H1 (cell line): ENCODE data around the gene KCND3. TPM values are rescaled to one million over a fixed set of nuclear protein-coding genes. Genes with fewer than 3 reads are reported as not detected.

Experiments used
- CTCF ChIA-PET: fragments of 300-600 bp; sonication (Branson Sonifier 250); formaldehyde crosslinking; loops from one replicate; lab custom pipeline; 2021; ENCODE audit not compliant: partially characterized antibody; lab: Charles Lee
- POLR2A ChIA-PET: fragments of 300-600 bp; sonication (Branson Sonifier 250); formaldehyde crosslinking; loops from one replicate; lab custom pipeline; 2021; ENCODE audit warnings: inconsistent platforms; ENCODE audit not compliant: partially characterized antibody; lab: Charles Lee
- DNase-seq, 2 experiments: peaks; one replicate each; pipeline versions ENCODE4 v3.0.0 to v3.0.0-alpha.2; 2010 to 2022; ENCODE audit warnings: low spot score in 2 of 2, low read depth in 1 of 2, mixed read lengths in 1 of 2
- FAIRE-seq: peaks from 2 replicates; lab custom pipeline; 2011; peaks lifted over from hg19 to GRCh38; lab: Jason Lieb, UNC
- H2AFZ ChIP-seq: 2 replicates; pipeline ENCODE4 v1.8.1; 2012; ENCODE audit warnings: low read length, inconsistent platforms
- H2AK5ac ChIP-seq: 2 replicates; pipeline ENCODE4 v1.6.1; 2013; ENCODE audit warnings: low read depth, low read length
- H2BK120ac ChIP-seq: replicated peaks from 2 replicates; pipeline ENCODE3; 2013; ENCODE audit warnings: low read depth, low read length, inconsistent platforms
- H2BK12ac ChIP-seq: 2 replicates; pipeline ENCODE4 v1.6.1; 2013; ENCODE audit warnings: low read depth, low read length
- H2BK15ac ChIP-seq: 2 replicates; pipeline ENCODE4 v1.6.1; 2013; ENCODE audit warnings: low read length
- H2BK20ac ChIP-seq: 2 replicates; pipeline ENCODE4 v1.6.1; 2013; ENCODE audit warnings: low read length
- H2BK5ac ChIP-seq: 2 replicates; pipeline ENCODE4 v1.6.1; 2013; ENCODE audit warnings: low read depth, low read length
- H3K14ac ChIP-seq: 2 replicates; pipeline ENCODE4 v1.6.1; 2013; ENCODE audit warnings: inconsistent platforms; ENCODE audit not compliant: insufficient read length
- H3K18ac ChIP-seq: 2 replicates; pipeline ENCODE4 v1.6.1; 2013; ENCODE audit warnings: low read length; ENCODE audit errors: extremely low read depth
- H3K23ac ChIP-seq: 2 replicates; pipeline ENCODE4 v1.6.1; 2013; ENCODE audit warnings: inconsistent platforms; ENCODE audit not compliant: insufficient read length
- H3K23me2 ChIP-seq: 2 replicates; pipeline ENCODE4 v1.6.1; 2013; ENCODE audit warnings: low read depth, low read length
- H3K27ac ChIP-seq: 2 replicates; pipeline ENCODE4 v1.6.1; 2011; ENCODE audit warnings: low read depth, low read length, inconsistent platforms
- H3K27me3 ChIP-seq, 4 experiments: replicated peaks in 1 of 4; 1 replicate in 1 of 4; 2 replicates in 3 of 4; pipeline versions ENCODE4 v1.6.1 to v1.8.1; 2011 to 2013; ENCODE audit warnings: low read length in 3 of 4, mild to moderate bottlenecking in 3 of 4, inconsistent platforms in 2 of 4, mixed read lengths in 2 of 4, moderate library complexity in 1 of 4; ENCODE audit not compliant: control insufficient read depth in 3 of 4, insufficient read depth in 3 of 4; ENCODE audit errors: extremely low read depth in 1 of 4
- H3K36me3 ChIP-seq, 4 experiments: 2 replicates each; pipeline versions ENCODE4 v1.6.1 to v1.8.1; 2011 to 2013; ENCODE audit warnings: mild to moderate bottlenecking in 4 of 4, low read length in 3 of 4, moderate library complexity in 2 of 4, control low read depth in 1 of 4, inconsistent platforms in 1 of 4; ENCODE audit not compliant: insufficient read depth in 4 of 4, control insufficient read depth in 2 of 4
- H3K4ac ChIP-seq: replicated peaks from 2 replicates; pipeline ENCODE3; 2013; ENCODE audit warnings: low read length, low read depth, mixed read lengths, inconsistent platforms; ENCODE audit not compliant: insufficient read length
- H3K4me1 ChIP-seq, 4 experiments: replicated peaks in 1 of 4; 1 replicate in 1 of 4; 2 replicates in 3 of 4; pipeline versions ENCODE4 v1.6.1 to v1.8.1; 2011 to 2013; ENCODE audit warnings: low read length in 3 of 4, inconsistent platforms in 2 of 4, mixed read lengths in 1 of 4; ENCODE audit not compliant: insufficient read depth in 4 of 4, control insufficient read depth in 3 of 4
- H3K4me2 ChIP-seq, 2 experiments: 2 replicates each; pipeline versions ENCODE4 v1.6.1 to v1.8.1; 2011 to 2013; ENCODE audit warnings: low read depth in 2 of 2, low read length in 2 of 2, control low read depth in 1 of 2, inconsistent platforms in 1 of 2, mild to moderate bottlenecking in 1 of 2; ENCODE audit not compliant: insufficient read depth in 1 of 2
- H3K4me3 ChIP-seq, 4 experiments: fragments of 200-600, 300-600 bp in 1 of 4; sonication (generic), shearing (Covaris generic), sonication (Bioruptor Twin) in 1 of 4; 2 replicates each; pipeline versions ENCODE4 v1.5.1 to v1.8.1; 2011 to 2016; ENCODE audit warnings: low read length in 4 of 4, low read depth in 3 of 4, control low read depth in 2 of 4, inconsistent platforms in 2 of 4, mild to moderate bottlenecking in 2 of 4, mixed read lengths in 1 of 4, moderate library complexity in 1 of 4; ENCODE audit not compliant: insufficient read depth in 2 of 4; ENCODE audit errors: extremely low read depth in 1 of 4
- H3K56ac ChIP-seq: replicated peaks from 2 replicates; pipeline ENCODE3; 2013; ENCODE audit warnings: low read depth, mild to moderate bottlenecking, mixed read lengths, low read length, inconsistent platforms; ENCODE audit not compliant: insufficient read length
- H3K79me1 ChIP-seq: 2 replicates; pipeline ENCODE4 v1.6.1; 2013; ENCODE audit warnings: low read depth, low read length, control low read depth
- H3K79me2 ChIP-seq, 2 experiments: 2 replicates each; pipeline versions ENCODE4 v1.6.1 to v1.8.1; 2012 to 2013; ENCODE audit warnings: low read length in 2 of 2, mild to moderate bottlenecking in 2 of 2, inconsistent platforms in 1 of 2; ENCODE audit not compliant: insufficient read depth in 2 of 2, control insufficient read depth in 1 of 2
- H3K9ac ChIP-seq, 4 experiments: replicated peaks in 1 of 4; 1 replicate in 1 of 4; 2 replicates in 3 of 4; pipeline versions ENCODE4 v1.6.1 to v1.8.1; 2011 to 2013; ENCODE audit warnings: low read depth in 3 of 4, low read length in 3 of 4, control low read depth in 2 of 4, mild to moderate bottlenecking in 2 of 4, moderate library complexity in 2 of 4, inconsistent platforms in 1 of 4; ENCODE audit errors: extremely low read depth in 1 of 4
- H3K9me3 ChIP-seq, 2 experiments: 2 replicates each; pipeline versions ENCODE4 v1.6.1 to v1.8.1; 2012 to 2013; ENCODE audit warnings: mild to moderate bottlenecking in 2 of 2, moderate library complexity in 2 of 2, control low read depth in 1 of 2, inconsistent platforms in 1 of 2, low read depth in 1 of 2, low read length in 1 of 2, mixed read lengths in 1 of 2; ENCODE audit not compliant: insufficient read depth in 2 of 2
- H4K20me1 ChIP-seq, 2 experiments: replicated peaks in 1 of 2; 2 replicates each; pipeline versions ENCODE3 to v1.8.1; 2011 to 2013; ENCODE audit warnings: inconsistent platforms in 2 of 2, low read length in 2 of 2, mild to moderate bottlenecking in 1 of 2; ENCODE audit not compliant: insufficient read depth in 2 of 2, control insufficient read depth in 1 of 2
- H4K5ac ChIP-seq: 2 replicates; pipeline ENCODE4 v1.6.1; 2013; ENCODE audit warnings: low read length, low read depth, mixed read lengths, inconsistent platforms; ENCODE audit not compliant: insufficient read length
- H4K8ac ChIP-seq: 2 replicates; pipeline ENCODE4 v1.8.0; 2013; ENCODE audit warnings: mild to moderate bottlenecking, moderate library complexity, low read length, inconsistent platforms; ENCODE audit not compliant: insufficient read depth; ENCODE audit errors: extremely low read depth
- H4K91ac ChIP-seq: replicated peaks from 2 replicates; pipeline ENCODE3; 2013; ENCODE audit warnings: low read length, mixed read lengths, inconsistent platforms; ENCODE audit not compliant: insufficient read length
- BCL11A ChIP-seq, 2 experiments: IDR thresholded peaks; one replicate each; pipeline ENCODE4 v1.6.1; 2011; ENCODE audit warnings: low read depth in 2 of 2, low read length in 2 of 2, mild to moderate bottlenecking in 2 of 2
- BRCA1 ChIP-seq: IDR thresholded peaks from 2 replicates; pipeline ENCODE4 v1.6.1; 2012; ENCODE audit warnings: low read depth, low read length, improper control_type of control experiment
- CTBP2 ChIP-seq: IDR thresholded peaks from 2 replicates; pipeline ENCODE4 v1.7.0; 2011; ENCODE audit warnings: borderline replicate concordance, mild to moderate bottlenecking, moderate library complexity, mixed read lengths, low read length; ENCODE audit not compliant: insufficient read depth, insufficient read length
- HDAC2 ChIP-seq, 2 experiments: fragments of 300-600 bp in 1 of 2; sonication (generic) in 1 of 2; IDR thresholded peaks; 2 replicates each; pipeline ENCODE4 v1.6.1; 2011 to 2012; ENCODE audit warnings: low read depth in 2 of 2, low read length in 2 of 2, mild to moderate bottlenecking in 2 of 2, moderate library complexity in 2 of 2, borderline replicate concordance in 1 of 2, inconsistent platforms in 1 of 2
- NANOG ChIP-seq: IDR thresholded peaks from 2 replicates; pipeline ENCODE4 v1.6.1; 2011; ENCODE audit warnings: low read length, low read depth, mild to moderate bottlenecking, inconsistent platforms; ENCODE audit not compliant: insufficient read depth, poor library complexity, severe bottlenecking
- SIN3A ChIP-seq, 2 experiments: IDR thresholded peaks in 1 of 2; conservative IDR thresholded peaks in 1 of 2; 2 replicates each; pipeline ENCODE4 v1.6.1; 2011 to 2012; ENCODE audit warnings: low read length in 2 of 2, improper control_type of control experiment in 1 of 2, low read depth in 1 of 2, mild to moderate bottlenecking in 1 of 2
- SIRT6 ChIP-seq: IDR thresholded peaks from one replicate; pipeline ENCODE4 v1.7.1; 2012; ENCODE audit warnings: low read length, inconsistent platforms
- WGBS, 2 experiments: shearing (Covaris generic) in 1 of 2; methylation state at CpG; one replicate each; pipeline versions ENCODE4 v1.1.6 to v1.1.7; 2013 to 2015; ENCODE audit warnings: low lambda C conversion rate in 2 of 2, mixed read lengths in 2 of 2, inconsistent platforms in 1 of 2, low coverage in 1 of 2, missing lambda C conversion rate in 1 of 2; ENCODE audit not compliant: insufficient replicate concordance in 2 of 2, insufficient coverage in 1 of 2, insufficient read length in 1 of 2; ENCODE audit errors: extremely low coverage in 1 of 2, missing lambda C conversion rate in 1 of 2; 5-methylcytosine and 5-hydroxymethylcytosine counted together
- polyA plus RNA-seq, 7 experiments: library from polyadenylated mRNA; depleted of rRNA in 3 of 7; stranded (reverse) in 5 of 7; unstranded in 2 of 7; fragments of >200 nt in 5 of 7; fragments of 200-250 nt in 2 of 7; gene quantifications; 1 replicate in 5 of 7; 2 replicates in 1 of 7; 4 replicates in 1 of 7; pipeline versions ENCODE4 v1.2.1 to v1.2.3, GENCODE V29; 2011 to 2013; ENCODE audit warnings: missing spikeins in 2 of 7, mixed read lengths in 2 of 7
- total RNA-seq: library from RNA; stranded (reverse); fragmentation: NEBNext Ultra II Directional; extraction: Animal tissue kit (Norgen Biotek cat#: 25700); gene quantifications from 2 replicates; pipeline ENCODE4 v1.2.1, GENCODE V29; 2021

Gene KCND3
- total and polyA plus RNA-seq, 2 of the 8 experiments (the other 6 are each of a cell fraction or from before 2014, with no cell fraction given) = 0.14 to 0.48 TPM

- Histone ChIP-seq H3K4me3 (no peak overlapping the region), H2BK5ac (no peak overlapping the region), H3K79me1 (no peaks in the 10 kb centered on the region), H3K23ac (no peak overlapping the region), H2AFZ (no peak overlapping the region), H3K4me1 (no peaks in the 10 kb centered on the region), H2BK20ac (no peak overlapping the region), H2AK5ac (no peak overlapping the region), H3K79me2 (no peaks in the 10 kb centered on the region), H3K9ac (no peak overlapping the region), H2BK12ac (no peak overlapping the region), H3K18ac (no peak overlapping the region), H4K8ac (no peak overlapping the region), H2BK120ac (no peak overlapping the region), H4K20me1 (no peaks in the 10 kb centered on the region), H3K27me3 (no peaks in the 10 kb centered on the region), H3K36me3 (no peaks in the 10 kb centered on the region), H3K27ac (no peak overlapping the region), H2BK15ac (no peak overlapping the region), H3K4me2 (no peak overlapping the region), H3K9me3 (no peaks in the 10 kb centered on the region), H4K5ac (no peak overlapping the region), H3K23me2 (no peaks in the 10 kb centered on the region), H3K4ac (no peak overlapping the region), H3K14ac (no peak overlapping the region), H3K56ac (no peak overlapping the region), H4K91ac (no peak overlapping the region)
- DNase-seq = no peak
- CTCF ChIA-PET = interaction anchor here (1.7 kb wide), 1 partner anchor 43 kb away, joined by 5 read pairs; no protein-coding TSS in a partner anchor
- no peak for FAIRE-seq
- POLR2A ChIA-PET = no interaction called here
- TF ChIP-seq NANOG = no peak
- TF ChIP-seq SIRT6 = no peak
- TF ChIP-seq CTBP2 = no peak
- TF ChIP-seq BCL11A (IDR thresholded peaks at IDR 0.05; ENCODE audit: low read depth in 2 of 2, low read length in 2 of 2) = no peak
- TF ChIP-seq SIN3A (conservative IDR thresholded peaks at IDR 0.05 in 1 of 2, IDR thresholded peaks at IDR 0.05 in 1 of 2; ENCODE audit: low read depth in 1 of 2, low read length in 2 of 2) = no peak
- TF ChIP-seq HDAC2 (IDR thresholded peaks at IDR 0.05; ENCODE audit: borderline replicate concordance in 1 of 2, low read depth in 2 of 2, low read length in 2 of 2) = no peak
- no peak for TF ChIP-seq BRCA1
- 84% methylated on average over 4 of the region's 4 CpGs; no CpG with 5 or more reads in 1 of the 2 experiments for WGBS, 2 experiments
Measured at GRCh38 chr1:111812306-111812705, 177.2 kb downstream of the KCND3 start.
